UCSD-AML1 (cell line): ENCODE measurements around the gene ITPK1.
"Not testable (repeated sequence)": the region's sequence is repeated elsewhere in the genome, so short reads cannot be mapped to it uniquely, and the experiment has no call there.

Experiments used
- DNase-seq: peaks from one replicate; lab custom pipeline; 2025; ENCODE audit not compliant: unreplicated experiment; lab: John Stamatoyannopoulos, UW

Gene ITPK1

DNA sequence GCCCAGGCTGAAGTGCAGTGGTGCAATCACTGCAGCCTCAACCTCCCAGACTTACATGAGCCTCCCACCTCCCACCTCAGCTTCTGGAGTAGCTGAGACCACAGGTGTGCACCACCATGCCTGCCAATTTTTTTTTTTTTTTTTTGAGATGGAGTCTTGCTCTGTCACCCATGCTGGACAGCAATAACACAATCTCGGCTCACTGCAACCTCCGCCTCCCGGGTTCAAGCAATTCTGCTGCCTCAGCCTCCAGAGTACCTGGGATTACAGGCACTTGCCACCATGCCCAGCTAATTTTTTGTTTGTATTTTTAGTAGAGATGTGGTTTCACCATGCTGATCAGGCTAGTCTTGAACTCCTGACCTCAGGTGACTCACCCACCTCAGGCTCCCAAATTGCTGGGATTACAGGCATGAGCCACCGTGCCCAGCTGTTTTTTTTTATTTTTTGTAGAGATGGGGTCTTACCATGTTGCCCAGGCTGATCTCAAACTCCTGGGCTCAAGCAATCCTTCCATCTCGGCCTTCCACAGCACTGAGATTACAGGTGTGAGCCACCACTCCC lies 15.6 kb upstream of the ITPK1 start:
- DNase-seq, result not testable (repeated sequence)

DNA sequence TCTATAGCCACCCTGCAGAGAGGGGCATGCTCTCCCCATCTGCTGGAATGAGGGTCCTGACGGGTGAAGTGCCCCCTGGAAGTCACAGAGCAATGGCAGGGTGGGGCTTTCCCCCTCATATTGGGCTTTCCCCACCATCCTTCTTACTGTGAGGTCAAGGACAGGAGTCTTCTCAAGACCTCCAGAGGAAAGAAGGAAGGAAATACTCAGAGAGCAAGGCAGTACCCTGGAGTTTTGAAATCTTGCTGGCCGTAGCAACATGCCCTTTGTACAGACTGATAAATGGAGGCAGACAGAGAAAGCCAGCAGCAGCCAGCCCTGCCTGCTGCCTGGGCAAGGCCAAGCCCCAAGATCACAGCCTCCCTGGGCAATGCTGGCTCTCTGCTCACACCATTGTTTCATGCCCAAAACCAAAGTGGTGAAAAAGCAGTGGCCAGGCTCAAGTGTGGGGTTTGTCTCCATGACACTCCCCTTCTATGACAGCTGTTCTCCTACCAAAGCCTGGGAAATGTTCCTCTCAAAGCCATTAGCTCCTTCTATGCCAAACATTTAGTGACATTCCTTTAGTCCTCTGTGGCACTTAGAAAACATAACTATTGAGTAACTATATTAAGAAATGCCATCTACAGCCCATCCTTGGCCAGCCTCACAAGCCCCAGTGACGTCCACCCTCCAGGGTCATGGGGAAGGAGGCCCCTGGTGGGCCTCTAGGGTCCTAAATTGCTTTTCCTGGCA lies 13.2 kb upstream of the ITPK1 start:
- DNase-seq, result no peak

DNA sequence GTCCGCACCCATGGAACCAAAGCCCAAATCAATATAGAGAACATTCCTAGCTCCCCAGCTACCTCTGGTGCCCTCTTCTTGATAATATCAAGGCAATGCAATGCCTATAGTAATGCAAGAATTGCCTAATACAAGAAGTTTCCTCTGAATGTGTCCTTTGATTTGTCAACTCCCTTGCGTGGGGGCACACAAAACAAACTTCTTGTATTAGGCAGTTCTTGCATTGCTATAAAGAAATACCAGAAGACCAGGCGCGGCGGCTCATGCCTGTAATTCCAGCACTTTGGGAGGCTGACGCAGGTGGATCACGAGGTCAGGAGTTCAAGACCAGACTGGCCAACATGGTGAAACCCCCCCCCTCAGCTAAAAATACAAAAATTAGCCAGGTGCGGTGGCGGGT lies 10.4 kb upstream of the ITPK1 start:
- DNase-seq, result no peak

DNA sequence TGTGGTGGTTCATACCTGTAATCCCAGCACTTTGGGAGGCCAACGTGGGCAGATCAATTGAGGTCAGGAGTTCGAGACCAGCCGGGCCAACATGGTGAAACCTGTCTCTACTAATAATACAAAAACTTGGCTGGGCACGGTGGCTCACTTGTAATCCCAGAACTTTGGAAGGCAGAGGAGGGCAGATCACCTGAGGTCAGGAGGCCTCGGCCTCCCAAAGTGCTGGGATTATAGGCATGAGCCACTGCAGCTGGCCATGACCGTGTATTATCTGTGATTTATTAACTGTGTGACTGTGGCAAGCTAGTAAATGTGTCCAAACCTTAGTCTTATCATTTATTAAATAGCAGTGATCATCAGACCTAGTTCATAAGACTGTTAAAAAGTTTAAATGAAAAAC lies 7.1 kb upstream of the ITPK1 start:
- no peak for DNase-seq

DNA sequence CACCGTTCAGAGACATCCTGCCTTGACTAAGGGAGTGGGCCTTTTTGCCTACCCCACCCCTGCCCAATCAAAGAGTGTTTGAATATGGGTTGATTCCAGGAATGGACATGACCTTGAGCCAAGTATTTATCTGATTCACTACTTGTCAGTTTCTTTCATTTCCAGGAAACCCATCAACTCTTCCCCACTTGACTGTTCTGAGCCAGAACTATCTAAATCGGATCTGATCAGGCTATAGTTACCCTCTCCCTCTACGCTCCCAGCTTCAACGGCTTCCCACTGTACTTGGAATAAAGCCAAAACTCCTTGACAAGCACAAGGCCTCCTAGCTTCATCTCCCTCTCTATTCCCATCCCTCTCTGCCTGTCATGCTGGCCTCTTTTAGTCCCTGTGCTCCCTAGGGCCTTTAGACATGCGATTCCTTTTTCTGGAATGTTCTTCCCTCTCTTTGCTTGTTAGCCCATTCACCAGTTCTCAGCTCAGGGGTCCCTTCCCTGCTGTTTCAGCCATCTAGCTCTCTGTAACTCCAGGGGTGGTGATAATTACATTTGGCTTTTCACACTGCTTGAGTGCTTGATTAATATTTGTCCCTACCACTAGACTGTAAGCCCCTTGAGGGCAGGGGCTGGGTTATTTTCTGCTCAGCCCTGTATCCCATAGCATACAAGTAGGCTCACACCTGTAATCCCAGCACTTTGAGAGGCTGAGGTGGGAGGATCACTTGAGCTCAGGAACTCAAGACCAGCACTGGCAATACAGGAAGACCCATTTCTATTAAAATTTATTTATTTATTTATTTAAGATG lies 5.5 kb upstream of the ITPK1 start:
- no peak for DNase-seq

DNA sequence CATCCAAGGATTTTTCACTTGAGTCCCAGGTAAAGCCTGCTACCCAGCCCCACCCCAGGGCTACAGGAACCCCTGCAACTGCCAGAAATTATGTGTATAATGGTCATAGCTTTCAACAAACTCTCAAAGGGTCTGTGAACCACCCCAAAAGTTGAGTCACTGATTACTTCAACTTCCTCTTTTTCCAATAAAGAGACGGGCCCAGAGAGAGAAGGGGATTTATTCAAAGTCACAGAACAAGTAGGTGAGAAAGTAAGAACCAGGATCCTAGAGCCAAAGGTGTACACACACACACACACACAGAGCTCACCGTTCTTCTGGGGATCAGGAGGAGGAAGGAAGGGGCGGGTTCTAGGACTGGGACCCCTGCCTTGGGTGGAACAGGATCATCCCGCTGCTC lies 4.8 kb upstream of the ITPK1 start:
- DNase-seq, result no peak

DNA sequence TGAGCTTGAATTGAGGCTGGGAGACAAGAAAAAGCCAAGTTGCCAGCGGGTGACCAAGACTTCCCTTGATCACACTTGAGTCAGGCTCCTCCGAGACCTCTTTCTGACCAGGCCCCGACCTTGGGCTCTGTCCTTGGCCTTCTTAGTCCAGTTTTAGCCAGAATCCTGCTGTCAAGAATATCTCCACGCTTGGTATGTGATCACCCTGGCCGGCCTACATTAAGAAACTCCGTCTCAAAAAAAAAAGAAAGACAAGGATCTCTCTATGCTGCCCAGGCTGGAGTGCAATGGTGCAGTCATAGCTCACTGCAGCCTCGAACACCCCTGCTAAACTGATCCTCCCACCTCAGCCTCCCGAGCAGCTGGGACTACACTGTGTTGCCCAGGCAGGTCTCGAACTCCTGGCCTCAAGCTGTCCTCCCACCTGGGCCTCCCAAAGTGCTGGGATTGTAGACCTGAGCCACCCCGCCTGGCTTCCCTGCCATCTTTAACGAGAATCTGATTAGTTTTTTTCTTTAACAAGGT lies 1.0 kb upstream of the ITPK1 start:
- DNase-seq, result no peak

DNA sequence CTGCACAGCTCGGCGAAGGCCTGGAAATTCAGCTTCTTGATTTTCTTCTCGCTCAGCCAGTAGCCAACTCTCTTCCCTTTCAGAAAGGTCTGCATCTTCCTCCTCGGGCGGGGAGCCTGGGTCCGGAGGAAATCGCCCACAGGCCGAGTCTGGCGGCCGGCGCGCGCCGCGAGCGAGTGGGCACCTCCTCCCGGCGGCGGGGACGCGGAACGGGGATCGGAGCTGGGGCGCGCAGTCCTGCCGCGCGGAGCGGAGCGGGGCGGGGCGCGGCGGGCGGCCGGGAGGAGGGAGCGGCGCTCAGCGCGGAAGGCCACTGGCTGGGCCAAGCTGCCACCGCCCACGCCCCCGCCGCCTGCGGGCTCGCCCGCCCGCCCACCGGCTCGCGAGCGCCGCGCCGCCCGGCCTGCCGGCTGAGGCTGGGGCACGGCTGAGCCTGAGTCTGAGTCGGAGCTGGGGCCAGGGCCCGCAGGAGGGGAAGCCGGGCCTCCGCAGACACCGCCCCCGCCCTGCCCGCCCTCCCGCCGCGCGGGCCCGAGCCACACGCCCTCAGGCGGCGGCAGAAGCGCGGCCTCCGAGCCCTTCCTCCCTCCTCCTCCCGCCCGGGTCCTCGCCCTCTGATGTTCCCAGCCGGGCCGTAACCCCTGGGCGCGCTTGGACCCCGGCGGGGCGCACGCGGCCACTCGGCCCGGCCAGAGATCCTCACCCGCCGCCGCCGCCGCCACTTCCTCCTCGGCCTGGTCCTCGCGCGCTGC lies 480 bp downstream of the ITPK1 start:
- DNase-seq, result peak; percentile 91

DNA sequence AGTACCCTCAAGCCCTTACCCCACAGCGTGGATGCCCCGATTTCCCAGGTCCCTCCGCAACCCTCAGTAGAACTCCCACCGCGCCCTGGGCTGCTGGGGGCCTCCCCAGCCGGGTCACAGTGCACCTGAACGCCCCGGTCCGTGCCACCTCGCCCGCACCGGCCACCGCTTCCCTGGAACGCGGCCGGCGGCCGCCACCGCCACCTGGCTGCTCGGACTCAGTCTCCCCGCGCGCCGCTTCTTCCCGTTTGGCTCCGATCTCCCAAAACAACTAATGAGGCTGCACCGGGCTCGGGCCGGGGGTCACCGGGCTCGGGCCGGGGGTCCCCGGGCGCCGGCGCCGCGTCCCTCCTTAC lies 1.0 kb downstream of the ITPK1 start:
- DNase-seq, result no peak

DNA sequence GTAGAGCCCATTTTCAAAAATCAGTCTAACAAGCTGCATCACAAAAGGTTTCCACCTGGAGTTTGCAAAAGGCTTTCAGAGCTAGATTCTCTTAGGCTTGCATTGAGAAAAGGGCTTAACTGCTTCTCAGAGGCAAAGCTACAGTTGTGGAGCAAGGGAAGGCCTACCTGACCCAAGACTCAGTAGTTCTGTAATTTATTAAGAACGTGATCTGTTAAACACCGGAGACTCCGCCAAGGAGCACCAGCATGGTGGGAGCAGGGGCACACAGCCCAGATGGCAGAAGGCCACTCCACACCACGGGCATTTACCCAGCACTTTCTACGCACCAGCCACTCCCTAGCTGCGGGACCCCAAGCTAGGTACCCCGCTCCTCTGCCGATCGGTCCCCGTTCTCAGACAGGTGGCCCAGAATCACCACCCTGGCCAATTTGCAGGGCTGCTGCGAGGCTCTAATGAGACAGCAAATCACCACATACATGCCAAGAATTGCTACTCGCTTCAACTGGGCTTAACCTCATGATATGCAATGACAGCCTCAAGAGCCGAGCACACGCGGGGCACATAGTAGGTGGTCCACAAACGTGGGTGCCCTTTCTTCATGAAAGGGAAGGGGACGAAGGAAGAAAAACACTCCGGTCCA lies 1.5 kb downstream of the ITPK1 start:
- no peak for DNase-seq

DNA sequence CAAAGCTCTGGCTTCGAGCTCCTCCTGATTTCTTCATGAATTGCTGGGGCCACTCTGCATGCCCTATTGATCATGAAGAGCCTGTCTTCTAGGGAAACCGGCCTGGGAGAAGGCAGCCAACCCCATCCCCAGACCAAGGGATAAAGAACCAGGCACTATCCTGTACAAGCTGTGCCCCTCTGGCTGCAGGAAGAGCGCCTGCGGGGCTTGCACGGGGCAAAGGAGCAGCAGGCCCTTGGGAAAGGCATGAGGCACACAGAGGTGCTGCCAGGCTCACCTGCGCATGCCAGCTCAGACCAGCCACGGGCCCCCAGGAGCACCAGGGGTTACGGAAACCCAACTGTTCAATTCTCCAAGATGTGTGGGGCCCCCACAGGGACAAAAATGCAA lies 2.1 kb downstream of the ITPK1 start:
- DNase-seq, result no peak

DNA sequence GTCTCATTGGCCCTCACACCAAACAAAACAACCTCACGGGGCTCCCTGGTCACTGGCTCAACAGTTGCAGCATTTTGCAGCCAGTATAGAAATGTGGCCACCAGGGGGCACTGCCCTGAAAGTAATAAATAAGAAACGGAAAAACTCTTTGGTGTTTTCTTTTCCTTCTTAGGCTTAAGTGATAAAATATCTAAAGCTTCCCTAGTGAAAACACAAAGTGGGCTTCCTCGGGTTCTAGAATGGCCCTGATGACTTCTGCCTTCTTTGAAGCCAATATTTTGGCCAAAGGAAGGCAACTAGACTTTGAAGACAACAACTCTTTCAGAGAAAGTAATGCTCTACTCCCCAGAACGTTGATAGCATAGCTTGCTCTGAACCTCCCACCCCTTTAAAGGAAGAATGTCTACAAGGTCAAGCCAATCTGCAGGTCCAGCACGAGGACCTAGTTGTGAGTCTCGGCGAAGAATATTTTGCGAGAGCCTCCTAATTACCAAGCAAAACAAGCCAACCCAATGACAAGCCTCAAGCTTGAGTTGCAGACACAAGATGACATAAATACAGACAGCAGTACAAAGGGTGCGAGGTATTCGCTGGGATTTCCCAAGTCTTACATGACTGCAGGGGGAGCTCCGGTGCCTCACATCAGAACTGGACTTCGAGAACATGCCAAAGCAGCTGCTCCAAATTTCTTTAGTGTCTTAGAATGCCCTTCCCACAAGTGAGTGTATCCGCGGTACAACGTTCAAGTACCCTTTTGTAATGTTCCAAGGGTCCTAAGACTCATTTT lies 2.6 kb downstream of the ITPK1 start:
- peak; percentile 75 for DNase-seq

DNA sequence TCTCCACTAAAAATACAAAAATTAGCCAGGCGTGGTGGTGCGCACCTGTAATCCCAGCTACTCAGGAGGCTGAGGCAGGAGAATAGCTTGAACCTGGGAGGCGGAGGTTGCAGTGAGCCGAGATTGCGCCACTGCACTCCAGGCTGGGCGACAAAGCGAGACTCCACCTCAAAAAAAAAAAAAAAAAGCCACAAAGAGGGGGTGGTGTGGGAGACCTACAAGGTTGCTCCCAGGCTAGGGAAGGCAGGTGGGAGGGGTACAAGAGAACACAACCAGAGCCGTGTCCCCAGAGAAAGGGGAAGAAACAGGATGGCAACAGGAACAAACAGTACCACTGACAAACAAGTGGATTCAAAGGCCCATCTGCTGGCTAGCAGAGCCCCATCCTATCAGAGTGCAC lies 4.2 kb downstream of the ITPK1 start:
- DNase-seq, result not testable (repeated sequence)

DNA sequence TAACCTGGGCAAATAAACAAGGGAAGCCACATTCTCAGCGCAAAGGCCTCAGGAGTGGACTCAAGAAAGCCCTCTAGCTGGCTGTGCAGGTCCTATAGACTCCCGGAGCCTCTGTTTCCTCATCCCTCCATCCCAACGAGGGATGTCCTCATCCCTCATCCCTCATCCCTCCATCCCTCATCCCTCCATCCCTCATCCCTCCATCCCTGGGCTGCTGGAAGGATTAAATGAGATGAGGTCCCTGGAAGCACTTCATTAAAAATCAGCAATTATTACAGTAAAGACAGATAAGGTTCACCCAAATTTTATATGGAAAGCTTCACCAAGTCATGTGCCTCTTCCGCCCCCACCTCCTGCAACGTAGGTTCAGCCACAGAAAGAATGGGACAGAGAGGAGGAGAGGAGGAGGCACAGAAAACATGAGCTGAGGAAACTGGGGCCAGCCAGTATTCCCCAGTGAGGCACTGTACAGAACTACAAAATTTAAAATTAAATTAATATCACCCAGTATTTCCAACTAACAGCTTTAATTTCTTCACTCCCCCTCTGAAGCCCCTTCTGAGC lies 4.8 kb downstream of the ITPK1 start:
- DNase-seq, result no peak

DNA sequence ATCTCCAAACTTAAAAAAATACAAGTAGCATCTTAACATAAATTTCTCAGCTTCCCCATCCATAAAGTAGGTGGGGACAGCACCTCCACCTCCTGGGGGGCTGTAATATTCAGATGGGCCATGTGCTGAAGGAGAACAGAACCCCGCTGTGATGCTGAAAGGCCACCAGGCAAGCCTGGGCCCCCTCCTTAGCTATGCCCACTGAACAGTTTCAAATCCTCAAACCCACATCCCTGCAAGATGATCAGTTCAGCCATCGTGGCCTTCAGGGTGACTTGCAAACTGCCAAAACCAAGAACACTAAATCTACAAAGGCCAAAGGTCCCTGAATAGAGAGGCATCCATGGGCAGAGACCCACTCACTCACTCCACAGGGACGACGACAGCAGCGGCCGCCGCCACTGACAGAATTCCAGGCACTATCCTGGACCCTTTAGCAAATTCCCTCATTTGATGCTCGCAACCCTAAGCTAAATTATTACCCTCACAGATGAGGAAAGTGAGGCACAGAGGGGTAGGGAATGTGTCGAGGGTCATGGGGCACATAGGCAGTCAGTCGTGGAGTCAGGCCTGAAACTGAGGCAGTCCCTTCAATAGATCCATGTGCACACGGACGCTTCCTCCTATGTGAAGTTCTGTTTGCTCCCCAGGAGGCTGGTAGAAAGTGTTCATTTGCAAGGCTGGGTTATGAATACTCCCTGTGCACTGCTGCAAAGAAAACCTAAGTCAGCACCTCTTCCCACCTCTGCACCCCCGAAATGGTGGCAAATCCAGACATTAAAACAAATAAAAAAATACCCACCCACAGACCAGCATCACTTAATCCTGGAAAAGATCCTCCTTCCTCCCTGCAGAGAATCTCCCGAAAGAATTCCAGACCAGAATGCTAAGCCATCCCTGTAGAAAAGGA lies 5.9 kb downstream of the ITPK1 start:
- DNase-seq, result no peak

DNA sequence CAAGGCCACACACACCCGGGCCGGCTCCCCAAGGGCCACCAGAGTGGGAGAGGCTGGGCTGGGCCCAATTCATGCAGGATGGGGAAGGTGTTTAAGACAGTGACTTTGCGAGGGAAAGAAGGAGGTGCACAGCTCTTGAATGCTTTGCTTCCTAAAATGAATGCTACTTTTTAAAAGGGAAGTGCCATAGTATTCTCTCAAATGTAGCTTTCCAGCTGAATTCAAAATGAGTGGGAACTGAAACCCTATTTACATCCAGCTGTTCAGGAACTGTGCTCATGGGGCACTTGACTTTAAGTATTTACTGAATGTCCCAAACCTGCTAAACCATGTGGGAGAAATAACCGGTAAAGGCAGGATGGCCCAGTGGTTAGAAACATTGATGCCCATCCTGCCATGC lies 7.6 kb downstream of the ITPK1 start:
- no peak for DNase-seq

DNA sequence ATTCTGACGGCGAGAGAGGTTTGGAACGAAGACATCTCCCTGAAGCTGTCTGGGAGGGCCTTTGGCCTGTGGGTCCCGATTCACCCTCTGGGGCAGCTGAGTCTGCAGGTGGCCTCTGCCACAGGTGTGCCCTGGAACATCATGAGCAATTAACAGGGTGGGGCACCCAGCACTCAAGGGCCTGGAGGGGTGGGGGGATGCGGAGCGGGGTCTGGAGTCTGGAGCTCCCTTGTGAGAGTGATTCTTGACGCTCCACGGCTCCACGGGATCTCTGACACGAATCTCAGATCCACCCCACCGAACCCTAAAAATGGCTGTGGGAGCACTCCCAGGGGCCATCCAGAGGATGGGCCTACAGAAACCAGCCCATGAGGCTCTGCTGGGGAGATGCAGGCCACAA lies 8.3 kb downstream of the ITPK1 start:
- DNase-seq, result no peak

DNA sequence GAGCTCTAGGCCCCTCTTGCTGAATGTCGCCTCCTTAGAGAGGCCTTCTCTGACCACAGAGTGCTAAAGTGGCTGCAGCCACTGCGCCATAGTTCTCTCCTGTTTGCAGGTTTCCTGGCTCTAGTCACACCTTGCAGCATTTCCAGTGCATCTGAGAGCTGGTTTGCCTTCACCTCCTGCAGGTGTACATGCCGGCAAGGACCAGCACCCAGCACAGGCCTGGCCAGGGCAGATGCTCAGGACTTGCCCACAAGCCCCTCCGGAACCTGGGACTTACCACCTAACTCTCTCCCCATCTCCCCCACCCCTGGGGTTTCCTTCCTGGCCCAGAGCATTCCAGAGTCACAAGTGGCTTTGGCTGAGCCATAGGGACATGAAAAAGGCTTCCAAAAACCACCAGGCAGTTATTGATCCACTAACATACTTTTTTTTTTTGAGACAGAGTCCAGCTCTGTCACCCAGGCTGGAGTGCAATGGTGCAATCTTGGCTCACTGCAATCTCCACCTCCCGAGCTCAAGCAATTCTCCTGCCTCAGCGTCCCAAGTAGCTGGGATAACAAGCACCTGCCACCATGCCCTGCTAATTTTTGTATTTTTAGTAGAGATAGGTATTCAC lies 9.1 kb downstream of the ITPK1 start:
- DNase-seq, result no peak
